HCT116 (cell line): ENCODE measurements around the gene TRIM31. TPM values are rescaled to one million over a fixed set of nuclear protein-coding genes. Genes with fewer than 3 reads are reported as not detected.

Experiments used
- ATAC-seq: fragments of 200-7000 bp; cut with Tn5 transposase; 2 replicates; pipeline ENCODE4 v1.9.1; 2020; ENCODE audit warnings: mild to moderate bottlenecking, moderate library complexity
- BruUV-seq: library from RNA; stranded (reverse); fragments of 400-500 nt; replicated peaks from 2 replicates; lab custom pipeline; 2021; lab: Mats Ljungman, UMichigan
- CTCF ChIA-PET: fragments of 300-600 bp; sonication (Branson Sonifier 250); formaldehyde crosslinking; loops from one replicate; lab custom pipeline; 2021; ENCODE audit warnings: antibody characterized with exemption; lab: Charles Lee
- POLR2A ChIA-PET: fragments of 300-600, 350-600 bp; sonication (Branson Sonifier 250); formaldehyde crosslinking; loops from one replicate; lab custom pipeline; 2021; ENCODE audit warnings: antibody characterized with exemption; lab: Charles Lee
- RAD21 ChIA-PET, 2 experiments: fragments of 300-600 bp; sonication (Branson Sonifier 250); formaldehyde crosslinking; loops; one replicate each; lab custom pipeline; 2023; ENCODE audit warnings: low total read pairs in 2 of 2; ENCODE audit not compliant: uncharacterized antibody in 2 of 2, unreplicated experiment in 2 of 2, low non-redundant PET in 1 of 2; lab: Charles Lee
- DNase-seq: peaks from one replicate; pipeline ENCODE4 v3.0.0-alpha.2; 2010; ENCODE audit warnings: low read depth, low spot score
- H2AFZ ChIP-seq: fragments of 200-600 bp; shearing (Covaris generic), sonication (generic); 2 replicates; pipeline ENCODE4 v1.6.1; 2017; ENCODE audit warnings: low read depth, mixed run types, mixed read lengths, antibody characterized with exemption, low read length; ENCODE audit not compliant: poor library complexity, severe bottlenecking
- H3K27ac ChIP-seq: 2 replicates; pipeline ENCODE4 v1.5.1; 2012; ENCODE audit warnings: low read depth, low read length
- H3K27me3 ChIP-seq: fragments of 200-600 bp; sonication (generic); 2 replicates; pipeline ENCODE4 v1.6.1; 2016; ENCODE audit warnings: mixed run types, low read length, mixed read lengths; ENCODE audit not compliant: insufficient read depth
- H3K36me3 ChIP-seq, 2 experiments: fragments of 200-500 bp in 1 of 2; fragments of 200-600 bp in 1 of 2; sonication (Bioruptor generic) in 1 of 2; sonication (generic) in 1 of 2; 2 replicates each; pipeline versions ENCODE4 v1.5.1 to v1.6.1; 2014 to 2016; ENCODE audit warnings: low read length in 2 of 2, inconsistent platforms in 1 of 2, mixed read lengths in 1 of 2, mixed run types in 1 of 2; ENCODE audit not compliant: insufficient read depth in 2 of 2, control insufficient read depth in 1 of 2
- H3K4me1 ChIP-seq, 2 experiments: fragments of 200-600 bp in 1 of 2; sonication (generic) in 1 of 2; 2 replicates each; pipeline versions ENCODE4 v1.5.1 to v1.6.1; 2012 to 2017; ENCODE audit warnings: low read length in 2 of 2, inconsistent platforms in 1 of 2, mild to moderate bottlenecking in 1 of 2, mixed read lengths in 1 of 2, mixed run types in 1 of 2, moderate library complexity in 1 of 2; ENCODE audit not compliant: insufficient read depth in 2 of 2, control insufficient read depth in 1 of 2
- H3K4me2 ChIP-seq: fragments of 200-600 bp; sonication (generic); 2 replicates; pipeline ENCODE4 v1.6.1; 2017; ENCODE audit warnings: mixed run types, low read length, mixed read lengths
- H3K4me3 ChIP-seq, 2 experiments: fragments of 200-600 bp in 1 of 2; sonication (generic) in 1 of 2; replicated peaks in 1 of 2; 2 replicates each; pipeline ENCODE4 v1.5.1; 2011 to 2016; ENCODE audit warnings: low read length in 2 of 2, control low read depth in 1 of 2, low read depth in 1 of 2, mild to moderate bottlenecking in 1 of 2, mixed read lengths in 1 of 2, mixed run types in 1 of 2
- H3K79me2 ChIP-seq: fragments of 200-600 bp; sonication (generic); 2 replicates; pipeline ENCODE4 v1.6.1; 2017; ENCODE audit warnings: mild to moderate bottlenecking, mixed run types, low read length, moderate library complexity, mixed read lengths; ENCODE audit not compliant: insufficient read depth
- H3K9ac ChIP-seq: fragments of 200-600 bp; sonication (generic); 2 replicates; pipeline ENCODE4 v1.6.1; 2016; ENCODE audit warnings: low read length, mixed read lengths
- H3K9me2 ChIP-seq: fragments of 200-600 bp; sonication (generic), shearing (Covaris generic); 2 replicates; pipeline ENCODE4 v1.6.1; 2017; ENCODE audit warnings: mixed run types, mild to moderate bottlenecking, moderate library complexity; ENCODE audit not compliant: insufficient read depth
- H3K9me3 ChIP-seq, 2 experiments: fragments of 200-500 bp in 1 of 2; fragments of 200-600 bp in 1 of 2; sonication (Bioruptor generic) in 1 of 2; sonication (generic) in 1 of 2; 2 replicates each; pipeline ENCODE4 v1.6.1; 2014 to 2017; ENCODE audit warnings: low read length in 2 of 2, mixed read lengths in 2 of 2, inconsistent platforms in 1 of 2, low read depth in 1 of 2, mild to moderate bottlenecking in 1 of 2, mixed run types in 1 of 2, moderate library complexity in 1 of 2; ENCODE audit not compliant: control insufficient read depth in 1 of 2, insufficient read depth in 1 of 2
- H4K20me1 ChIP-seq: fragments of 200-600 bp; sonication (generic), shearing (Covaris generic); 2 replicates; pipeline ENCODE4 v1.6.1; 2017; ENCODE audit warnings: mixed run types, mild to moderate bottlenecking, moderate library complexity; ENCODE audit not compliant: insufficient read depth
- CBX3 ChIP-seq: IDR thresholded peaks from 2 replicates; pipeline ENCODE4 v1.6.1; 2012; ENCODE audit warnings: low read depth
- CEBPB ChIP-seq: IDR thresholded peaks from 2 replicates; pipeline ENCODE4 v1.6.1; 2012; ENCODE audit warnings: low read depth
- ELF1 ChIP-seq: IDR thresholded peaks from 2 replicates; pipeline ENCODE4 v1.6.1; 2012; ENCODE audit warnings: low read depth, borderline replicate concordance
- EZH2 ChIP-seq: fragments of 200-600 bp; sonication (generic); IDR thresholded peaks from 2 replicates; pipeline ENCODE4 v1.6.1; 2017; ENCODE audit warnings: antibody characterized with exemption, mixed run types
- FOSL1 ChIP-seq: IDR thresholded peaks from 2 replicates; pipeline ENCODE4 v1.6.1; 2012; ENCODE audit warnings: low read depth
- JUND ChIP-seq: IDR thresholded peaks from 2 replicates; pipeline ENCODE4 v1.6.1; 2012
- POLR2A ChIP-seq: IDR thresholded peaks from 2 replicates; pipeline ENCODE4 v1.7.0; 2011; ENCODE audit warnings: borderline replicate concordance; ENCODE audit not compliant: insufficient read depth, insufficient read length; ENCODE audit errors: extremely low read depth
- SIN3A ChIP-seq: IDR thresholded peaks from 2 replicates; pipeline ENCODE4 v1.6.1; 2012; ENCODE audit warnings: low read depth
- SP1 ChIP-seq: IDR thresholded peaks from 2 replicates; pipeline ENCODE4 v1.6.1; 2012; ENCODE audit warnings: low read depth
- SRF ChIP-seq: IDR thresholded peaks from 2 replicates; pipeline ENCODE4 v1.6.1; 2012; ENCODE audit warnings: low read depth
- TCF7L2 ChIP-seq: IDR thresholded peaks from 2 replicates; pipeline ENCODE4 v1.7.0; 2011; ENCODE audit warnings: borderline replicate concordance, inconsistent platforms; ENCODE audit not compliant: insufficient read depth, insufficient read length; ENCODE audit errors: extremely low read depth
- ZFX ChIP-seq: fragments of 450-650 bp; IDR thresholded peaks from 2 replicates; pipeline ENCODE4 v1.6.1; 2017
- intact Hi-C: fragments of 100-400 bp; cut with micrococcal nuclease; formaldehyde crosslinking; loops from 2 replicates; pipeline ENCODE4 v1.10.0; 2022
- total RNA-seq: library from RNA; stranded (reverse); gene quantifications from one replicate; pipeline ENCODE4 v1.2.1, GENCODE V29; 2021; ENCODE audit not compliant: unreplicated experiment
- TF ChIP-seq, protein P1 (sequence below): IDR thresholded peaks from 2 replicates; pipeline ENCODE4 v1.6.1; 2012
- TF ChIP-seq, protein P2 (sequence below): IDR thresholded peaks from 2 replicates; pipeline ENCODE4 v1.6.1; 2012
- TF ChIP-seq, protein P3 (sequence below), 3 experiments: fragments of 200-600 bp in 1 of 3; sonication (generic) in 1 of 3; IDR thresholded peaks in 2 of 3; conservative IDR thresholded peaks in 1 of 3; 2 replicates each; pipeline ENCODE4 v1.5.1; 2012 to 2017; ENCODE audit warnings: low read depth in 2 of 3, low read length in 2 of 3, antibody characterized with exemption in 1 of 3, borderline replicate concordance in 1 of 3, control low read depth in 1 of 3, mild to moderate bottlenecking in 1 of 3, mixed read lengths in 1 of 3, mixed run types in 1 of 3, moderate library complexity in 1 of 3; ENCODE audit not compliant: insufficient read depth in 1 of 3
- TF ChIP-seq, protein P4 (sequence below): IDR thresholded peaks from 2 replicates; pipeline ENCODE4 v1.6.1; 2011; ENCODE audit warnings: mild to moderate bottlenecking, low read length, moderate library complexity; ENCODE audit not compliant: insufficient replicate concordance; ENCODE audit errors: extremely low read depth
- TF ChIP-seq, protein P5 (sequence below): IDR thresholded peaks from 2 replicates; pipeline ENCODE4 v1.6.1; 2012; ENCODE audit warnings: low read depth

Gene TRIM31
- total RNA-seq, 1 experiment from 2014 or later: not detected

DNA sequence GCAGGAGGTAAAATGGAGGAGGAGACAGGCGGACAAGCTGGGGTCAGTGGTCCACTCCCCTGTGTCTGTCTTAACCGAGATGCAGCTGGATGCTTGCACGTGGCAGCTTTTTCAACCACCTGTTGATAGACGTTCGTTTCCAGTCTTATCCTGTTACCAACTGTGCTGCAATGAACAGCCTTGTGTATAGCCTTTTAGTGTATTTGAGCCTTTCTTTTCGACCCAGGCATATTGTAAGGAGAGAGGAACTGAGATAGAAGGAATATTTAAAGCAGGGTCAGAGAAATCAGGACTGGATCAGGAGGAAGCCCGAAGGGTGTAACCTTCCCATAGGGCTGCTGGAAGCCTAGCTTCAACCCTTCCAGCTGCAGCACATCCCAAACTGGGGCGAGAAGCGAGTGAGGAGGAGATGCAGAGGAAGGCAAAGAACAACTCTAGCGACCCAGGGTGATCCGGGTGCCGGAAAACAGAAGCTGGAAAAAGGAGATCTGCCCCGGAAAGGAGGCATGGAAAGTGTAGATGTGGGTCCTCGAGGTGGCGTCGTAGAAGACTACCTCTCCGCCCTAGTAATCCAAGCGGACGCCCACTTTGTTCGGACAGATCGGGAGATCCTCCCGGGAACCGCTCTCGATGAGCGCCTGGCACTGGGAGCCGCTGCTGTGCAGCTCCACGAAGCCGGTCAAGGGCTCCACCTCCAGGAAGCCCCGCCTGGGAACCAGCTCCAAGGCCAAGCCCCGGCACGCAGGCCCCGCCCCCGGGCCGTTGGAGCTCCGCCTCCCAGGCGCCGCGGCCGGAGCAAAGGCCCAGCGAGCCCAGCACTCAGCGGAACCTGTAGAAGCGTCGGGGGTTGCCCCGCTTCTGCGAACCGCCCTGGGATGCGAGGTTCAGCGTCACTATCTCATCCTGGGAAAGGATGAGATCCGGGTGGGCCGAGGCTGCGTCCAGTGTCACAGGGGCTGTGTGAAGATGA is 11.2 kb downstream of the TRIM31 start:
- Histone ChIP-seq H3K27me3 (no peaks in the 10 kb centered on the region), H3K4me1 (peaks cover 23 to 56% of the 10 kb centered on the region in 2 experiments), H3K36me3 (no peaks in the 10 kb centered on the region), H3K9me3 (no peaks in the 10 kb centered on the region), H3K4me3 (peak overlapping the region; percentile 50 to 56), H3K27ac (no peak overlapping the region; the same call in 1 of the 2 replicates), H3K4me2 (peak overlapping the region; percentile 91), H3K79me2 (no peaks in the 10 kb centered on the region), H4K20me1 (no peaks in the 10 kb centered on the region), H3K9ac (peak overlapping the region; percentile 64), H2AFZ (peak overlapping the region; percentile 28), H3K9me2 (no peaks in the 10 kb centered on the region)
- intact Hi-C loops: loop anchor here (2.0 kb wide), 1 partner anchor 61 kb away; the partner anchor contains the start of gene TRIM15
- BruUV-seq: TSS peak; percentile 89
- CTCF ChIA-PET: interaction anchor here (0.6 to 6.4 kb wide), 7 partner anchors 10 to 254 kb away, joined by 3 to 105 read pairs (median 3); no protein-coding TSS in a partner anchor
- DNase-seq (peak; percentile 74), ATAC-seq (peak; percentile 91)
- POLR2A ChIA-PET: interaction anchor here (0.9 to 1.4 kb wide), 7 partner anchors 10 to 69 kb away, joined by 3 to 18 read pairs (median 4); partner anchors contain the start of gene POLR1H
- RAD21 ChIA-PET: interaction anchor here (0.6 to 1.2 kb wide), 4 partner anchors 35 to 50 kb away, joined by 3 to 5 read pairs (median 4); partner anchors contain the start of genes POLR1H (in 1 of the 2) and PPP1R11 (in 1 of the 2)
- TF ChIP-seq EZH2 (no peak), CEBPB (no peak), SIN3A (no peak), TCF7L2 (no peak), POLR2A (peak; percentile 84), ZFX (peak; percentile 25; the same call in 1 of the 2 replicates), FOSL1 (no peak), JUND (no peak), ELF1 (no peak), SRF (no peak), CBX3 (no peak), SP1 (no peak)
- TF ChIP-seq, protein P1, sequence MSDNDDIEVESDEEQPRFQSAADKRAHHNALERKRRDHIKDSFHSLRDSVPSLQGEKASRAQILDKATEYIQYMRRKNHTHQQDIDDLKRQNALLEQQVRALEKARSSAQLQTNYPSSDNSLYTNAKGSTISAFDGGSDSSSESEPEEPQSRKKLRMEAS: 0 out of 2 replicates have a peak, but pooled peaks have one; percentile 2
- TF ChIP-seq, protein P2, sequence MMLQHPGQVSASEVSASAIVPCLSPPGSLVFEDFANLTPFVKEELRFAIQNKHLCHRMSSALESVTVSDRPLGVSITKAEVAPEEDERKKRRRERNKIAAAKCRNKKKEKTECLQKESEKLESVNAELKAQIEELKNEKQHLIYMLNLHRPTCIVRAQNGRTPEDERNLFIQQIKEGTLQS: no peak
- TF ChIP-seq, protein P3, sequence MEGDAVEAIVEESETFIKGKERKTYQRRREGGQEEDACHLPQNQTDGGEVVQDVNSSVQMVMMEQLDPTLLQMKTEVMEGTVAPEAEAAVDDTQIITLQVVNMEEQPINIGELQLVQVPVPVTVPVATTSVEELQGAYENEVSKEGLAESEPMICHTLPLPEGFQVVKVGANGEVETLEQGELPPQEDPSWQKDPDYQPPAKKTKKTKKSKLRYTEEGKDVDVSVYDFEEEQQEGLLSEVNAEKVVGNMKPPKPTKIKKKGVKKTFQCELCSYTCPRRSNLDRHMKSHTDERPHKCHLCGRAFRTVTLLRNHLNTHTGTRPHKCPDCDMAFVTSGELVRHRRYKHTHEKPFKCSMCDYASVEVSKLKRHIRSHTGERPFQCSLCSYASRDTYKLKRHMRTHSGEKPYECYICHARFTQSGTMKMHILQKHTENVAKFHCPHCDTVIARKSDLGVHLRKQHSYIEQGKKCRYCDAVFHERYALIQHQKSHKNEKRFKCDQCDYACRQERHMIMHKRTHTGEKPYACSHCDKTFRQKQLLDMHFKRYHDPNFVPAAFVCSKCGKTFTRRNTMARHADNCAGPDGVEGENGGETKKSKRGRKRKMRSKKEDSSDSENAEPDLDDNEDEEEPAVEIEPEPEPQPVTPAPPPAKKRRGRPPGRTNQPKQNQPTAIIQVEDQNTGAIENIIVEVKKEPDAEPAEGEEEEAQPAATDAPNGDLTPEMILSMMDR (IDR thresholded peaks at IDR 0.05 in 2 of 3, conservative IDR thresholded peaks at IDR 0.05 in 1 of 3; ENCODE audit: borderline replicate concordance in 1 of 3, insufficient read depth in 1 of 3, low read depth in 2 of 3, low read length in 2 of 3): 0 out of 6 replicates have a peak, but pooled peaks of 2 of the 3 experiments have one; percentile 10 to 15
- TF ChIP-seq, protein P4, sequence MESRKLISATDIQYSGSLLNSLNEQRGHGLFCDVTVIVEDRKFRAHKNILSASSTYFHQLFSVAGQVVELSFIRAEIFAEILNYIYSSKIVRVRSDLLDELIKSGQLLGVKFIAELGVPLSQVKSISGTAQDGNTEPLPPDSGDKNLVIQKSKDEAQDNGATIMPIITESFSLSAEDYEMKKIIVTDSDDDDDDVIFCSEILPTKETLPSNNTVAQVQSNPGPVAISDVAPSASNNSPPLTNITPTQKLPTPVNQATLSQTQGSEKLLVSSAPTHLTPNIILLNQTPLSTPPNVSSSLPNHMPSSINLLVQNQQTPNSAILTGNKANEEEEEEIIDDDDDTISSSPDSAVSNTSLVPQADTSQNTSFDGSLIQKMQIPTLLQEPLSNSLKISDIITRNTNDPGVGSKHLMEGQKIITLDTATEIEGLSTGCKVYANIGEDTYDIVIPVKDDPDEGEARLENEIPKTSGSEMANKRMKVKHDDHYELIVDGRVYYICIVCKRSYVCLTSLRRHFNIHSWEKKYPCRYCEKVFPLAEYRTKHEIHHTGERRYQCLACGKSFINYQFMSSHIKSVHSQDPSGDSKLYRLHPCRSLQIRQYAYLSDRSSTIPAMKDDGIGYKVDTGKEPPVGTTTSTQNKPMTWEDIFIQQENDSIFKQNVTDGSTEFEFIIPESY: no peak
- TF ChIP-seq, protein P5, sequence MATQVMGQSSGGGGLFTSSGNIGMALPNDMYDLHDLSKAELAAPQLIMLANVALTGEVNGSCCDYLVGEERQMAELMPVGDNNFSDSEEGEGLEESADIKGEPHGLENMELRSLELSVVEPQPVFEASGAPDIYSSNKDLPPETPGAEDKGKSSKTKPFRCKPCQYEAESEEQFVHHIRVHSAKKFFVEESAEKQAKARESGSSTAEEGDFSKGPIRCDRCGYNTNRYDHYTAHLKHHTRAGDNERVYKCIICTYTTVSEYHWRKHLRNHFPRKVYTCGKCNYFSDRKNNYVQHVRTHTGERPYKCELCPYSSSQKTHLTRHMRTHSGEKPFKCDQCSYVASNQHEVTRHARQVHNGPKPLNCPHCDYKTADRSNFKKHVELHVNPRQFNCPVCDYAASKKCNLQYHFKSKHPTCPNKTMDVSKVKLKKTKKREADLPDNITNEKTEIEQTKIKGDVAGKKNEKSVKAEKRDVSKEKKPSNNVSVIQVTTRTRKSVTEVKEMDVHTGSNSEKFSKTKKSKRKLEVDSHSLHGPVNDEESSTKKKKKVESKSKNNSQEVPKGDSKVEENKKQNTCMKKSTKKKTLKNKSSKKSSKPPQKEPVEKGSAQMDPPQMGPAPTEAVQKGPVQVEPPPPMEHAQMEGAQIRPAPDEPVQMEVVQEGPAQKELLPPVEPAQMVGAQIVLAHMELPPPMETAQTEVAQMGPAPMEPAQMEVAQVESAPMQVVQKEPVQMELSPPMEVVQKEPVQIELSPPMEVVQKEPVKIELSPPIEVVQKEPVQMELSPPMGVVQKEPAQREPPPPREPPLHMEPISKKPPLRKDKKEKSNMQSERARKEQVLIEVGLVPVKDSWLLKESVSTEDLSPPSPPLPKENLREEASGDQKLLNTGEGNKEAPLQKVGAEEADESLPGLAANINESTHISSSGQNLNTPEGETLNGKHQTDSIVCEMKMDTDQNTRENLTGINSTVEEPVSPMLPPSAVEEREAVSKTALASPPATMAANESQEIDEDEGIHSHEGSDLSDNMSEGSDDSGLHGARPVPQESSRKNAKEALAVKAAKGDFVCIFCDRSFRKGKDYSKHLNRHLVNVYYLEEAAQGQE: no peak
